Right lobe of liver (tissue), 6 donors: ENCODE results near the gene PRM3. TPM values are rescaled to one million over a fixed set of nuclear protein-coding genes. Genes with fewer than 3 reads are reported as not detected.
"Not testable (repeated sequence)": the region's sequence is repeated elsewhere in the genome, so short reads cannot be mapped to it uniquely, and the experiment has no call there.

Experiments
- ATAC-seq, 4 donors: fragments of 200-7000 bp; cut with Tn5 transposase; one replicate each; pipeline ENCODE4 v1.9.1; 2020; ENCODE audit warnings: mild to moderate bottlenecking in 4 of 4, moderate library complexity in 4 of 4
- DNase-seq, 3 donors: peaks; one replicate each; pipeline ENCODE4 v3.0.0-alpha.2; 2020
- H3K27ac ChIP-seq, 3 donors: fragments of 200-600 bp; one replicate each; pipeline ENCODE4 v1.8.0; 2022
- H3K27me3 ChIP-seq, 2 donors: fragments of 200-600 bp; one replicate each; pipeline ENCODE4 v1.8.0; 2022
- H3K36me3 ChIP-seq, 4 donors: fragments of 200-600 bp; sonication (generic) in 1 of 4; one replicate each; pipeline versions ENCODE4 v1.5.1 to v1.8.0; 2017 to 2022; ENCODE audit warnings: control low read depth in 1 of 4
- H3K4me1 ChIP-seq, 4 donors: fragments of 200-600 bp; sonication (generic) in 1 of 4; one replicate each; pipeline versions ENCODE4 v1.5.1 to v1.8.0; 2017 to 2022; ENCODE audit warnings: control low read depth in 1 of 4
- H3K4me3 ChIP-seq, 3 donors: fragments of 200-600 bp; one replicate each; pipeline ENCODE4 v1.8.0; 2022
- H3K9me3 ChIP-seq, 4 donors: fragments of 200-600 bp; sonication (generic) in 1 of 4; one replicate each; pipeline versions ENCODE4 v1.5.1 to v1.8.0; 2017 to 2022; ENCODE audit warnings: control low read depth in 1 of 4
- CTCF ChIP-seq, 4 donors: fragments of 200-600 bp in 3 of 4; fragments of 450-650 bp in 1 of 4; IDR thresholded peaks; one replicate each; pipeline versions ENCODE4 v1.5.1 to v1.8.0; 2016 to 2022; ENCODE audit warnings: antibody characterized with exemption in 4 of 4, mild to moderate bottlenecking in 2 of 4
- POLR2A ChIP-seq: fragments of 450-650 bp; IDR thresholded peaks from one replicate; pipeline ENCODE4 v1.6.1; 2017; ENCODE audit warnings: antibody characterized with exemption, mild to moderate bottlenecking
- WGBS: methylation state at CpG from one replicate; pipeline ENCODE4 v1.1.6; 2018; ENCODE audit warnings: low coverage, low lambda C conversion rate; ENCODE audit not compliant: insufficient coverage; ENCODE audit errors: missing lambda C conversion rate; 5-methylcytosine and 5-hydroxymethylcytosine counted together
- intact Hi-C, 2 donors: fragments of 100-400 bp; cut with DNase I; formaldehyde crosslinking; loops; one replicate each; pipeline versions ENCODE4 v1.11.2 to v1.14.1; 2022
- total RNA-seq, 6 experiments: library from RNA; depleted of rRNA in 2 of 6; stranded (reverse); fragments of >200 nt in 2 of 6; fragmentation: NEBNext Ultra II Directional in 3 of 6; extraction: Animal tissue kit (Norgen Biotek cat#: 25700) in 3 of 6; gene quantifications; one replicate each; pipeline versions ENCODE4 v1.1.0 to v1.2.4, GENCODE V29; 2016 to 2023
- donor health status: DM: no; HTN: yes; CAD: no.
- donor health status: DM: no; HTN: no; CAD: no.
- donor health status: DM: no; HTN: no; CAD: no.
- donor health status: DM: no; HTN: yes; CAD: no.
- donor health status: DM: no; HTN: yes; CAD: no.

Gene PRM3
- total RNA-seq, 6 experiments from 2014 or later, result not detected

DNA sequence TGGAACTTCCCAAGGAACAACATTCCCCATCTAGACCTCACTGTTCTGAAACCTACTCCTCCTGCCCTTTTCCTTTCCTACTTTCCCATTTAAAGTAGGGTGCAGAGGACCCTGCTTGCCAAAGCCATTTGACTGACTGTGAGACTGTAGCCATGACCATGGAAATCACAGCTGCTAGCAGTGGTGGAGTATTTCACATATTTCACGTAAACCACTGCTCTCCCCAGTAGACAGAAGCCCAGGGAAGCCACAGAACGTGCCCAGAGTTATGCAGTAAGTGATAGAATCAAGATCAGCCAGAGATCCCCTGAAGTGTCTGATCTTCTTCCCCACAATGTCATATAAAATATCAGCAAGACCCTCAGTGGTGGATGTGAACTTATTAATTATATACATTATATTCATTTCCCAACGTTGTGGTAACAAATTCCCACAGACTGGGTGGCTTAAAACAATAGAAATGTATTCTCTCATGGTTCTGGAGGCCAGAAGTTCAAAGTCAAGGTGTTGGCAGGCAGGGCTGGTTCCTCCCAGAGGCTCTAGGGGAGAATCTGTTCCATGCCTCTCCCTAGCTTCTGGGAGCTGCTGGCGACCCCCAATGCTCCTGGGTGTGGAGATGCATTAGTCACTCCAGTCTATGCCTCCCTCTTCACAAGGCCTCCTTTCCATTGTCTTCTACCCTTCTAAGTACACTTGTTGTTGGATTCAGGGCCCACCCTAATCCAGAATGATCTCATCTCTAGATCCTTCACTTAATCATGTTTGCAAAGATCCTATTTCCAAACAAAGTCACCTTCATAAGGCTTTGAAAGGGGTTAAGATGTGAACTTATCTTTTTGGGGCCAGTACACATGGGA is 28.4 kb upstream of the PRM3 start:
- Histone ChIP-seq H3K4me1 (peaks cover 0 to 15% (median 4%) of the 10 kb centered on the region in 4 donors), H3K4me3 (no peak overlapping the region), H3K27ac (no peak overlapping the region), H3K36me3 (no peaks in the 10 kb centered on the region), H3K27me3 (no peaks in the 10 kb centered on the region), H3K9me3 (no peaks in the 10 kb centered on the region)
- intact Hi-C loops, result no loop called here
- TF ChIP-seq POLR2A, result no peak
- no peak for TF ChIP-seq CTCF (IDR thresholded peaks at IDR 0.05)
- ATAC-seq (no peak), DNase-seq (no peak)
- 83% methylated on average over 4 of the region's 4 CpGs for WGBS

- Histone ChIP-seq H3K4me1 (peaks cover 0 to 22% (median 4%) of the 10 kb centered on the region in 4 donors), H3K36me3 (no peaks in the 10 kb centered on the region), H3K4me3 (no peak overlapping the region), H3K27ac (no peak overlapping the region), H3K27me3 (no peaks in the 10 kb centered on the region), H3K9me3 (no peaks in the 10 kb centered on the region)
- intact Hi-C loops, result no loop called here
- ATAC-seq (no peak), DNase-seq (no peak)
- no peak for TF ChIP-seq POLR2A
- TF ChIP-seq CTCF (IDR thresholded peaks at IDR 0.05), result no peak
- 72% methylated on average over 4 of the region's 7 CpGs for WGBS
These were observed 27.1 kb upstream of the PRM3 start for GRCh38 chr16:11300560-11300892.

- TF ChIP-seq POLR2A, result no peak
- no peak for TF ChIP-seq CTCF (IDR thresholded peaks at IDR 0.05)
- DNase-seq (no peak), ATAC-seq (no peak)
- H3K4me3 ChIP-seq, result no peak overlapping the region
- H3K27me3 ChIP-seq, result no peaks in the 10 kb centered on the region
- peaks cover 0 to 22% (median 4%) of the 10 kb centered on the region in 4 donors for H3K4me1 ChIP-seq
- H3K9me3 ChIP-seq, result no peaks in the 10 kb centered on the region
- 64% methylated on average over 3 of the region's 6 CpGs for WGBS
- H3K36me3 ChIP-seq, result no peaks in the 10 kb centered on the region
- no peak overlapping the region for H3K27ac ChIP-seq
- intact Hi-C loops, result no loop called here
These were observed 26.6 kb upstream of the PRM3 start for GRCh38 chr16:11299865-11300559.

DNA sequence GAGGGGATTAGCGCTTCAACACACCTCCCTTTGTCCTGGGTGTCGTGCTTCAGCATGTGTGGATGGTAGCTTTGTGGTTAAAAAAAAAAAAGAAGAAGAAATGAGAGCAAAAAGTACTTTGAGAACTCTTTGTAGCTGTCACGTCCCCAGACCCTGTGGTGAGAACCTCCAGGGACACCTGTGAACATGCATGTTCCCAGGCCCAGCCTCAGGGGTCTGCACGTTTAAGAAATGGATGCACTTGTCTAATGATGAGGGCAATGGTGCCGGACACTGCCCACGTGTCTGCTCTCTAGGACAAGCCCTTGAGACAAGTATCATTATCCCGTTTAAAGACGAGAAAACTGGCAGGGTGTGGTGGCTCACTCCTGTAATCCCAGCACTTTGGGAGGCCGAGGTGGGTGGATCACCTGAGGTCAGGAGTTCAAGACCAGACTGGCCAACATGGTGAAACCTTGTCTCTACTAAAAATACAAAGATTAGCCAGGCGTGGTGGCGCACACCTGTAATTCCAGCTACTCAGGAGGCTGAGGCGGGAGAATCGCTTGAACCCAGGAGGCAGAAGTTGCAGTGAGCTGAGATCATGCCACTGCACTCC is 25.6 kb upstream of the PRM3 start:
- DNase-seq, ATAC-seq, H3K9me3 ChIP-seq, H3K27me3 ChIP-seq, H3K36me3 ChIP-seq, H3K27ac ChIP-seq, H3K4me3 ChIP-seq, intact Hi-C loops: not testable (repeated sequence)
- H3K4me1 ChIP-seq, result peaks cover 0 to 22% (median 4%) of the 10 kb centered on the region in 4 donors
- WGBS, result 74% methylated on average over 7 of the region's 13 CpGs
